ENCODE data around the gene BARHL1.

The BARHL1 gene

GRCh38 chr9:132582276-132582785 is at the start of gene BARHL1:
BARHL1 (plus strand) TSS chr9:132582606; CDS start chr9:132582798, 192 bp downstream.
- no peak for TF ChIP-seq CTCF (conservative IDR thresholded peaks at IDR 0.05; ENCODE audit: low read depth, low read length)
- H3K4me2 ChIP-seq, result peak within 1 kb of the TSS; percentile 78; the same call in 1 of the 2 replicates
- H3K36me3 ChIP-seq (ENCODE audit: insufficient read depth), result no peaks in the 10 kb centered on the region
- H2AFZ ChIP-seq (ENCODE audit: low read depth), result no peak within 1 kb of the TSS
- no peak within 1 kb of the TSS for H3K9ac ChIP-seq
- H3K79me2 ChIP-seq (ENCODE audit: insufficient read depth, low read depth), result no peaks in the 10 kb centered on the region
- no peaks in the 10 kb centered on the region for H3K4me1 ChIP-seq (ENCODE audit: low read depth, poor library complexity, severe bottlenecking)
- H3K27ac ChIP-seq, result no peak within 1 kb of the TSS
- peaks cover 7% of the 10 kb centered on the region; the same call in 1 of the 2 replicates for H3K27me3 ChIP-seq (ENCODE audit: insufficient read depth, low read depth)
- no peak within 1 kb of the TSS for H3K4me3 ChIP-seq (IDR thresholded peaks at IDR 0.05; ENCODE audit: insufficient read depth, low read depth, low read length)
- no peaks in the 10 kb centered on the region for H4K20me1 ChIP-seq (ENCODE audit: insufficient read depth)

GRCh38 chr9:132534832-132535231 is 47.6 kb upstream of the BARHL1 start:
- Histone ChIP-seq H3K4me2 (no peak overlapping the region), H3K4me3 (IDR thresholded peaks at IDR 0.05; ENCODE audit: insufficient read depth, low read depth, low read length) (no peak overlapping the region), H2AFZ (ENCODE audit: low read depth) (no peak overlapping the region), H3K9ac (no peak overlapping the region), H4K20me1 (ENCODE audit: insufficient read depth) (no peaks in the 10 kb centered on the region), H3K36me3 (ENCODE audit: insufficient read depth) (no peaks in the 10 kb centered on the region), H3K4me1 (ENCODE audit: low read depth, poor library complexity, severe bottlenecking) (no peaks in the 10 kb centered on the region), H3K27ac (no peak overlapping the region), H3K79me2 (ENCODE audit: insufficient read depth, low read depth) (no peaks in the 10 kb centered on the region), H3K27me3 (ENCODE audit: insufficient read depth, low read depth) (peaks cover 11% of the 10 kb centered on the region; the same call in 1 of the 2 replicates)
- TF ChIP-seq CTCF (conservative IDR thresholded peaks at IDR 0.05; ENCODE audit: low read depth, low read length), result no peak

GRCh38 chr9:132536124-132536523 is 46.3 kb upstream of the BARHL1 start:
- no peaks in the 10 kb centered on the region for H3K4me1 ChIP-seq (ENCODE audit: low read depth, poor library complexity, severe bottlenecking)
- no peaks in the 10 kb centered on the region for H4K20me1 ChIP-seq (ENCODE audit: insufficient read depth)
- H3K79me2 ChIP-seq (ENCODE audit: insufficient read depth, low read depth), result no peaks in the 10 kb centered on the region
- H3K9ac ChIP-seq, result no peak overlapping the region
- peaks cover 3% of the 10 kb centered on the region; the same call in 1 of the 2 replicates for H3K27me3 ChIP-seq (ENCODE audit: insufficient read depth, low read depth)
- no peak overlapping the region for H3K27ac ChIP-seq
- TF ChIP-seq CTCF (conservative IDR thresholded peaks at IDR 0.05; ENCODE audit: low read depth, low read length), result no peak
- H2AFZ ChIP-seq (ENCODE audit: low read depth), result no peak overlapping the region
- no peaks in the 10 kb centered on the region for H3K36me3 ChIP-seq (ENCODE audit: insufficient read depth)
- H3K4me2 ChIP-seq, result no peak overlapping the region
- H3K4me3 ChIP-seq (IDR thresholded peaks at IDR 0.05; ENCODE audit: insufficient read depth, low read depth, low read length), result no peak overlapping the region

GRCh38 chr9:132537352-132537751 is 45.1 kb upstream of the BARHL1 start:
- H3K79me2 ChIP-seq (ENCODE audit: insufficient read depth, low read depth), result no peaks in the 10 kb centered on the region
- H3K4me1 ChIP-seq (ENCODE audit: low read depth, poor library complexity, severe bottlenecking), result no peaks in the 10 kb centered on the region
- TF ChIP-seq CTCF (conservative IDR thresholded peaks at IDR 0.05; ENCODE audit: low read depth, low read length), result no peak
- no peak overlapping the region for H3K4me3 ChIP-seq (IDR thresholded peaks at IDR 0.05; ENCODE audit: insufficient read depth, low read depth, low read length)
- H3K27me3 ChIP-seq (ENCODE audit: insufficient read depth, low read depth), result no peaks in the 10 kb centered on the region
- H2AFZ ChIP-seq (ENCODE audit: low read depth), result no peak overlapping the region
- H3K9ac ChIP-seq, result no peak overlapping the region
- H4K20me1 ChIP-seq (ENCODE audit: insufficient read depth), result no peaks in the 10 kb centered on the region
- H3K36me3 ChIP-seq (ENCODE audit: insufficient read depth), result no peaks in the 10 kb centered on the region
- H3K27ac ChIP-seq, result no peak overlapping the region
- no peak overlapping the region for H3K4me2 ChIP-seq

Data from KMS-11 (cell line).